HG03280 (cell line): ENCODE measurements around the gene SURF2.

Experiments
- ATAC-seq: cut with Tn5 transposase; IDR thresholded peaks from one replicate; pipeline ENCODE4 v1.9.1; 2021; ENCODE audit warnings: mild to moderate bottlenecking, moderate library complexity; ENCODE audit not compliant: unreplicated experiment

SURF2 gene

DNA sequence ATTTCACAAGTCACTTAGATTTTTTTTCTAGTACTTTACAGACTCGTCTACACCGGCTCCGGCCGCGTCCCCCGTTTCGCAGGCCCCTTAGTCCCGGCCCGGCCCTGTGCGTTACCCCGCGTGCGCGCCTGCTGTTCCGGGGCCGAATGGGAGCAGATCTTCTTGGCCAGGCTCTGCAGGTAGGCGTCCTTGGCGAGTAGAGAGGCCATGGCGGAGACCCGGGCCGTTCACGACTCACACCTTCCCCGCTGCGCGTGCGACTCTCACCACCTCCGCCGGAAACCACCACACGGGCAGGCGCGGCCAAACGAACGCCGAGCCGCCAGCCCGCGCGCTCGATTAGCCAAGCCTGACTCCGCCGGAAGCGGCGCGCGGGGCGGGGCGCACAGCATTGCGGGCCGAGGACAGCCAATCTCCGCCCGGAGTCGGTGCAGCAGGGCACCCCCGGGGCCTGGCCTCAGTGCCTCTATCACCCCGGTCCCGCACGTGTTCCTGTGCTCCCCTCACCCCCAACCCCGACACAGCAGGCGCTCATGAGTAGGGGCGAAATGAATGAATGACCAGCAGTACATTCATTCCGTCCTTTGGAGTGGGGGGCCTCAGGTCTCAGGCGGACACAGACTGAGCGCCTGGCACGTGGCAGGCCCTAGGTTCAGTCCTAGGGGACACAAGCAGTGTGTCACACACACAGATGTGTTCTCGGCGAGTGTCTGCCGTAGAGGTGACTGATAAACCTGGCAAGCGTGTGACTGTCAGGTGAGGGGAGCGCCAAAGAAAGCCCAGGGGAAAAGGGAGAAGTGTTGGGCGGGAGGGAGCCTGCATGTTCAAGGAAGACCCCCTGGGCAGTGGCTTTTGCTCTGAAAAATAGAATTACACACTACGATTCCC, 20.2 kb upstream of the SURF2 start, which contains the start of gene SURF6:
TSS of gene SURF6 (minus strand) at position 265 of the 888 bp plus-strand sequence. CDS start at position 209, 56 bp downstream.
- peak; percentile 80 for ATAC-seq

- ATAC-seq: no peak
Observed at GRCh38 chr9:133339641-133340040, 16.7 kb upstream of the SURF2 start.

GRCh38 chr9:133340256-133340655, 16.1 kb upstream of the SURF2 start:
- ATAC-seq: no peak

DNA sequence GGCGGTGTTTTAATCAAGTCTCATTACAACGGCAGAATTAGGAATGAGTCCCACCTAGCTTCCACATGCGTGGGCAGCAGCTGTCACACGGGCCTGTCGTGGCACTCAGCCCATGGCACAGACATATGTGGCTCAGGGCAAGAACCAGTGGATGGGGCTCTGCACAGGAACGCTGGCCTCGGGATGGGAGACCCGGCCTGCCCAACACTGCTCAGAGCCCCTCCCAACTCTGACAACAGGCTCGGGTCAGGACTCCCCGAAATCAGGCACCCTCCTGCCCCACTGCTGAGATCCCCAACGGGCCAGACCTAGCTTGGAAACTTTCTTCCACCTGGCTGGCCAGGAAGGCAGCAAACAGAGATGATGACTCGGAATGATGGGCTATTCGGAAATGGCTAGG, 15.4 kb upstream of the SURF2 start:
- ATAC-seq: no peak

DNA sequence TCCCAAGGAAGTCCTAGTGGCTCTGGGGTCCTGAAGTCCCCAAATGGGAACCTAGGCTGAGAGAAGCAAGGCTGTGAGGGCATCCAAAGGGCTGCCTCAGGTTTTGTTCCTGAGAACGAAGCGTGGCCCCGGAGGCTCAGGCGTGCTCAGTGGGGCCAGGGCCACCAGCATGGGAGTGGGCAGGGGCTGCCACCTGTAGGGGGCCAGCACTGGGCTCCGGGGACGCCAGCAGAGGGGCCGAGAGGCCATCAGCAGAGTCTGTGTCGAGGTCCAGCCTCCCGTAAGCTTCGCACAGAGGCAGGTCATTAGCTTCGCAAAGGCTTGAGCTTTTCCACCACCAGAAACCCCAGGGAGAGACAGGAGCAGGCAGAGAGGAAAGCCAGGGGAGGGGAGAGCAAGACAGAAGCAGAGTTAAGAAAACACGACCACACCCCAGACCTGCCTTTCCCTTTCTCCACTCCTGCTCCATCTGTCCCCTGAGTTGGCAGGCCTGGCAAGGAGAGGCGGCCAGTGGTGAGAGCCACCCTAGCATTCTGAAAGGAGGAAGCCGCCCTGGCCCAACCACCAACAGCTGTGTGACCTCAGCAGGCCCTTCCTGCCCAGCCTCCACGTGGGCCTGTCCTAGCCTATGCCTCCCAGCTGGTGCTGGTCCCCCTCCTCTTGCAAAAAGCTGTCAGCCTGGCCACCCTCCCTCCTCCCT, 14.8 kb upstream of the SURF2 start:
- ATAC-seq: no peak

DNA sequence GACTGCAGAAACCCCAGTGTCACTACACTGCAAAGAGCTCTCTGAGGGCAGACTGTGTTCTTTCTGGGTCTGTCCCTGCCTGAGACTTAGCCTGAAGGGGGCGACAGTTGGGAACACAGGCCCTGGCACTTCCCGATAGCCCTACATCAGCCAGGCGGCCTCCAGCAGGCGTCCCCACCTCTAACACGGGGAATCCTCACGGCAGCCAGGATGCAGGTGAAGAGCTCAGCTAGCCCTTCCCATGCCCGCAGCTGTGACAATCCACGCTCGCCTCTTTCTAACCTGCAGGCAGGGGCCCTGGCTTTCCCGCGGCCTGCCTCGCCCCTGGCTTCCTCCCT, 14.3 kb upstream of the SURF2 start:
- ATAC-seq: no peak

GRCh38 chr9:133342570-133342969, 13.8 kb upstream of the SURF2 start:
- no peak for ATAC-seq

DNA sequence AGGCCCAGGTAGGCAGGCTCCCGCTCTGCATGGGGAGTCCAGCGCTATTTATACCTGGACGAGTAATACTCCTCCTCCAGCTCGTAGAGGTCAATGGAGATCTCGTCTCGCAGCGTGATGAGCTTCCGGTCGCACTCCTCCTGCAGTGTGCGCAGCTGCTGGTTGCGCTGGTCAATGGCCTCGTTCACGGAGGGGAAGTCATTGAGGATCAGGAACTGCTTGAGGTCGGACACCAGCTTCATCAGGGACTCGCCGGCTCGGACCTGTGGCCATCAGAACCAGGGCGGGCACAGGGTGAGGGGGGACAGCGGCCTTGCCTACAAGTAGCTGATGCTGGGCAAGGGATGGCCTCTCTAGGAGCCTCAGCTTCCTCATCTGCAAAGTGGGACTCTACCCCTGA, 12.3 kb upstream of the SURF2 start:
- no peak for ATAC-seq

DNA sequence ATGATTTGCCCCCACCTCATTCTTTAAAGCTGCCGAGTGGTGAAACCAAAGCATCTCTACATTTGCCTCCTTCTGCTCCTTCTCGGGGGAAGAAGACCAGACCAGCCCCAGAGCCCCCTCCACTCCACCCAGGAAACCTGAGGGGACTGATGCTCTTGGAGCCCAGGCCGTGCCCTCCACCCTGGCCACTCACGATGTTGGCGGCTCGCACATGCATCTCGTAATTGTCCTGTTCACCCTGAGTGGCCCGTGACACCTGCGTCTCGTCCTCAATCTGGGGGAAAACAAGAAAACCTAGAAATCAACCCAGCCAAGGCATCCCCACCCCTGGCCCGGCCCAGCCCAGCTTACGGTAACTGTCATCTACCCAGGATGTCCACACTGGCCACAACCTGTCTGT, 11.4 kb upstream of the SURF2 start:
- no peak for ATAC-seq

GRCh38 chr9:133345596-133345995, 10.8 kb upstream of the SURF2 start:
- ATAC-seq: no peak

DNA sequence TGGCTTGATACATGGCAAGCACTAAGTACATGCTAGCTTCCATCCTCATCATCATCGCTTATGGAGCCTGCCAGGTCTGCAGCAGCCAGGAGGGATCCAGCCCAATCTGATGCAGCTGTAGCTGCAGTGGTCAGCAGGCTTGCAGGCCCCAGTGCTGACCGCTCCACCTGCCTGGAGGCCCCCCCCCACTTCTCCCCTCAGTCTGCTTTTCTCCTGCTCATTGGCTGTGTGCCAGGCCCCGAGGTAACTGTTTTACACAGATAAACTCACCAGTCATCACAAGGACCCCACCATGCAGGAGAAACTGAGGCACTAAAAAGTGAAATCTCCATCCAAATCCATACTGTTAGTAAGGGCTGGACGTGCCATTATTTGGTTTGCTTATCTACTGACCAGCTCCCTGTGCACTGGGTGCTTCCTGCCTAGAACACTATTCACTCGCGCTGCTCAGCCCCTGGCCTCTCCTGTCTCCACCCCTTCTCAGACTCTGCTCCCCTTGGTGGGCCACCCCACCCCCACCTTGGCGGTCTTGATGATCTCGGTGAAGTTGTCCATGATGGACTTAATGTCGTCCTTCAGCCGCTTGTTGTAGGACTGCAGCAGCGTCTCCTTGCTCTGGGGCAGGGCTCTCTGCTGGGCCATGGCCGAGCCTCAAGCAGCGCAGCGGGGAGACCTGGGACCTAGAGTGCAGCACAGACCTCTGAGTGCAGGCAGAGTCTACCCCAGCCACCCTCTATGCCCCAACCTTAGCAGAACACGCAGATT, 10.1 kb upstream of the SURF2 start:
- no peak for ATAC-seq

- ATAC-seq: peak; percentile 23
Observed at GRCh38 chr9:133347515-133347984, 8.8 kb upstream of the SURF2 start.

DNA sequence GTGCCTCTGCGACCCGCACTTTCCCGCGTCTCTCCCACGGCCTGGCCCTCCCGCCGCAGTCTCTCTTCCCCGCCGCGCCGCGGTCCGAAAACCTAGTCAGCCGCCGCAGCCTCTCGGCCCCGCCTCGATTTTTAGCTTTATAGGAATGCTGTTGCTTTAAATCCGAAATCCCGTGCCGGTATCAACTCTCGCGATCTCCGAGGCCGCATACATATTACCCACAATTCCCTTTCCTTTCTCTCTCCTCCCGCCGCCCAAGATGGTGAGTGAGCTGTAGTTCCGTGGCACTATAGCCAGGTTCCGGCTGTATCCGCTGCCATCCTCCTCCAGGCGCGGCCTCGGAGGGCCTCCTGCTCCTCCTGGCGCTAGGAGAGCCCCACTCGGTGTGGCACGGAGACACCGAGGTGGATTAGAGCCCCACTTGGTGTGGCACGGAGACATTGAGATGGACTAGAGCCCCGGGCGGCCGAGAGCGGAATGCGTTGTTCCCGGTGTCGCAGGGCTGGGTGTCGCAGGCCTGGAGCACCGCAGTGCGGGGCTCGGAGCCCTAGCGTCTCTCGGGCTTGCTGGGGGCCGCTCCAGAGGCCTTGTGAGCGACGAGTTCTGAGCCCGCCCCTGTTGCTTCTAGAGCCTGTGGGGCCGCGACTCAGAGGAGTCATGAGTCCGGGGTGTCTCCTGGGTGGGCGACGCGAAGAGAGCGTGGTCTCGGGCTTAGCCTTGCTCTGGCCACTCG, 8.2 kb upstream of the SURF2 start, which contains the start of the genes MED22 and RPL7A:
TSS of gene MED22 (minus strand) at position 147 of the 733 bp plus-strand sequence. CDS start 1,469 bp downstream, outside the sequence.
TSS of gene RPL7A (plus strand) at position 234 of the 733 bp plus-strand sequence. CDS start at position 260, 26 bp downstream.
- ATAC-seq: peak; percentile 71

DNA sequence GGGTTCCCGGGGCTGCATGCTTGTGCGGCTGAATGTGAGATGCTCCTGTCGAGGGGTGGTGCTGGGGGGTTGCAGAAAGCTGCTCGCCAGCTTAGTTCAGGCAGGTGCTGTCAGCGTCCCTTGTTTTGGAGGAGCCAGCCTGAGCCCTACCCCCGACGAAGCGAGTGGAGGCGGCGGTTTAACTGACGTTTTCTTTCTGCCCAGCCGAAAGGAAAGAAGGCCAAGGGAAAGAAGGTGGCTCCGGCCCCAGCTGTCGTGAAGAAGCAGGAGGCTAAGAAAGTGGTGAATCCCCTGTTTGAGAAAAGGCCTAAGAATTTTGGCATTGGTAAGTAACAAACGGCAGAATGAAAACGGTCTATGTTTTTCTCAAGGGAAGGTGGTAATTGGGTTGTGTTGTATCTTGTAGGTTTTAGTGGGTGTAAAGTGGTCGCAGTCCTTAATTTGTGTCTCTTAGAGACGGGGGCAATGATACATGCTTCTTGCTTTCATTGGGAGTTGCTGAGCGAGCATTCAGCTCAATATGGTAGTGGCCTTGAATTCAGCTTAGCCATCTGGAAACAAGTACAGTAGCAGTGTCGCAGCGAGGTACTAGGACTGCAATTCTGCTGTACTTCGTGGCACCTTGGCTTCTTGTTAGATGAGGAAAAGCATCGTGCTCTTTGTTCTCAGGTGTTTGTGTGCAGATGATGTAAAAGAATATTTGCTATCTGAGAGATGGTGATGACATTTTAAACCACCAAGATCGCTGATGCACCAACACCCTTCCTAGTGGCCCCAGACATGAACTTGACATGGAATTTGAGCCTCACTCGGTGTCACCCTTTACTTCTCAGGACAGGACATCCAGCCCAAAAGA, 7.4 kb upstream of the SURF2 start:
- ATAC-seq: no peak

- ATAC-seq: no peak
Observed at GRCh38 chr9:133349965-133350616, 6.3 kb upstream of the SURF2 start.

DNA sequence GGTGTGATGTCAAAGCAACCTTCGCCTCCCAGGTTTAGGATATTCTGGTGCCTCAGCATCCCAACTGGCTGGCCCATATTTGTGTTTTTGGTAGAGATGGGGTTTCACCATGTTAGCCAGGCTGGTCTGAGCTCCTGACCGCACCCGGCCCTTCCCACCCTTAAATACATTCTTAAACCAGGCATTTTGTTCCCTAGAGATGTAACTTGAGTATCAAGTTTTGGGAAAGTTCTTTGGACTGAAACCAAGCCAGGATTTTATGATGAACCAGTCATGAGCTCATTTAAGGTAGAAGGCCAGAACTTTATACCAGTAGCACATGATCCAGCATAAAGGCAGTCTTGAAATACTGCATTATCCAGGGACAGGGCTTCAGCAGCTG, 4.8 kb upstream of the SURF2 start:
- ATAC-seq: no peak

DNA sequence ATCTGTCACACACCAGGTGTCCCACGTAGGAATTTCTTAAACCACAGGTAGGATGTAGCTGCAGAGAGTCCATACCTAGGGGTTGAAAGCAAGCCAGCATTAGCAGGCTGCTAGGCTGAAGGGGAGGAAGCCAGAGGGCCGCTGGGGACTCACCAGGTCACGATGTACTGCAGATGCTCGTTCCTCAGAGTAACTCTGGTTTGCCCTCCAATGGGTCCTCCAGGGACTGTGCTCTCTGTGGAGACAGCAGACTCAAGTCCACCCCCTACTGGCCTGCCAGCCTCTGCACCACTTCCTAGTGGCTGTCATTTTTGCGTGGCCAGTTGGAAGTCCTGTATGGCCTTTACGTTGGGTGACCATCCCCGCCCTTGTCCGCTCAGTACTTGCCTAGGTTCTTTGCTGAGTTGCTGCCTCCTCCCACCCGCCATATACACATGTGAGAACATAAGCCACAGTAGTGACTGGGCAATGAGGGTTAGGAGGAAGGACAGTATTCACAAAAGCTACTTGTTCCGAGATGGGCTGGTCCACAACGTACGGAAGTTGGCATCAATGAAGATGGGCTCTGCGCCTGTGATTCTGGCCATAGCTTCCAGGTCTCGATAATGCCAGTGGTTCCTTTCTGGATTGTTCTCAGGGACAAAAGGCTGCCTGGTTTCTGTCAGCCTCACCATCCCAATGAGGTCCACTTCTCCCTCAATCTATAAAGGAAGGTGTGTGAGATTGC, 4.3 kb upstream of the SURF2 start:
- ATAC-seq: no peak

- ATAC-seq: no peak
Observed at GRCh38 chr9:133352635-133353340, 3.6 kb upstream of the SURF2 start.
